HG02759 (cell line): ENCODE data around the gene IRF1.
"Not testable (repeated sequence)": the region's sequence is repeated elsewhere in the genome, so short reads cannot be mapped to it uniquely, and the experiment has no call there.

Experiments
- ATAC-seq: cut with Tn5 transposase; IDR thresholded peaks from one replicate; pipeline ENCODE4 v1.9.1; 2021; ENCODE audit warnings: mild to moderate bottlenecking, moderate library complexity; ENCODE audit not compliant: unreplicated experiment

IRF1 gene

DNA sequence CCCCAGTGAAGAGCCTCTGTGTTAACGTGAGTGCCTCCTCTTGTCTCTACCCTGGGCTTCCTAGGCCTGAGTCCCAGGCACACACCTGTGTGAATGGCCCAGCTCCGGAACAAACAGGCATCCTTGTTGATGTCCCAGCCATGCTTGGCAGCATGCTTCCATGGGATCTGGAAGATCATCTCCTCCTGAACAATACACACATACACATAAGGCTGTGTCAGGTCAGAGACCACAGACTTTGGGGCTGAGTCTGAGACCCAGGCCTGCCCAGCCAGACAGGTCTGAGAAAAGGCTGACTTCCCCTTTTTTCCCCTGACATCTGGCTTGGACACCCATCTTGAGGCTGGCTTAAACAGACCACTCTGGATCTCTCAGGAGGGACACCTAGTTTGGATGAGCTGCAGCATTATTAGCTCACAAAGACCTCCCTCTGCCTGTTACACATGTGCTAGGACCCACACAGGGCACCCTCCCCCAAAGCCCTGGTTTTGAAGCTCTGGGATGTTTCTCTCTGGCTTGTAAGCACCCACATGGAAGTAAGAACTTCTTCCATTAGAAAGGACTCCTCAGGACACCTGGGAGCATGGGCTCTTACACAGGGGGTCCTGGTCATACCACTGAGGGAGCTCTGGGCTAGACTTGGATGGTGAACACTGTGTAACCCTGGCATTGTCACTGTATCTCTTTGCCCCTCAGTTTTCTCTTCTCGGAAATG, 2.6 kb downstream of the IRF1 start:
- no peak for ATAC-seq

DNA sequence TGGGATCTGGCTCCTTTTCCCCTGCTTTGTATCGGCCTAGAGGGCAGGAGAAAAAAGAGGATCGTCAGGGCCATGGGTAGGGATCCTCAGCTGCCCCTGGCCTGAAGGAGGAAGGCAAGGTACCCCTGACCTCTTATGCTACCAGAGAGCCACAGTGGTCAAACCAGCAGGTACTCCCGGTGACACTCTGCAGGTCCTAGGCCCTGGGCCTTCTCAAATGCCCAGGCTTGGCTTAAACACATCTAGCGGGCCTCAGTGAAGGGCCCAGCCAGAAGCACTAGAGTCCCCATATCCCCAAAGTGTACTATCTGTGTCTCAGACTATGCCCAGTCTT, 3.5 kb downstream of the IRF1 start:
- ATAC-seq, result no peak

- ATAC-seq, result no peak
Observed at GRCh38 chr5:132486318-132487094, 4.1 kb downstream of the IRF1 start.

DNA sequence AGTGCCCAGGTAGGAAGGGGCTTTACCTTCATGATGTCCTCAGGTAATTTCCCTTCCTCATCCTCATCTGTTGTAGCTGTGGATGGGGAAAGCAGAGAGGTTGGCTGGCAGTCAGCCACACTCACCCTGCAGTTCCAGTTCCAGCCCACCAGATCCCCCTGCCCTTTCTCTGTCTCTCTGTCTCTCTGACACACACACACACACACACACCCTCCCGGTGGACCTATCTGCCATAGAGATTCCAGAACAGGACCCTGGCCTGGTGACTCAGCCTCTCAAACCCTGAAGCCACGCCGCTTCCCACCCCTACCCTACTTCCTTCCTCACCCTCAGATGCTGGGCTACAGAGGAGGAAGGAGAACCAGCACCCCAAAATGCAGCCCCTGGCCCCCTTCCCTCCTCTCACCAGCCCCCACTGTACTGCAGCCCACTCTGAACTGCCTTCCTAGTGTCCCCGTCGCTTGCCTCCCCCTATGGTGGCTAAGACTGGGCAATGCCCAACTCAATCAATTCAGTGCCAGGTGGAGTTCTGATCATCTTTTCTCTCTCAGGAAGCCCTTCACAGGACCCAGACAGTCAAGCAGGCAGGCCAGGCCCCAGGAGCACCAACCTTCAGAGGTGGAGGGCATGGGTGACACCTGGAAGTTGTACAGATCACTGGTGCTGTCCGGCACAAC, 4.8 kb downstream of the IRF1 start:
- no peak for ATAC-seq

GRCh38 chr5:132484876-132485640, 5.5 kb downstream of the IRF1 start:
- ATAC-seq, result not testable (repeated sequence)

DNA sequence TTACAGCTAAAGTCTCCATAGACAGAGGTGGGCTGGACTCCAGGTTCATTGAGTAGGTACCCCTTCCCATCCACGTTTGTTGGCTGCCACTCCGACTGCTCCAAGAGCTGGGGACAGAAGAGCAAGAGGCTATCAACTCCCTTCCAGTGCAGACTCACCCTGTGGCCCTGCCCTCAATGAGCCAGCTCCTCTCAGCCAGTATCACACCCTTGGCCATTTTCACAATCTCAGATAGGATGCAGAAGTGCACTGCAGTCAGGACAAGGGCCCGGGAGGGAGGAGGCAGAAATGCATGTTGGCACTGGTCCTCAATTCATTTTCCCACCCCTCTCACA, 6.2 kb downstream of the IRF1 start:
- no peak for ATAC-seq

GRCh38 chr5:132483661-132484390, 6.7 kb downstream of the IRF1 start:
- ATAC-seq, result no peak

GRCh38 chr5:132483101-132483500, 7.5 kb downstream of the IRF1 start:
- no peak for ATAC-seq

DNA sequence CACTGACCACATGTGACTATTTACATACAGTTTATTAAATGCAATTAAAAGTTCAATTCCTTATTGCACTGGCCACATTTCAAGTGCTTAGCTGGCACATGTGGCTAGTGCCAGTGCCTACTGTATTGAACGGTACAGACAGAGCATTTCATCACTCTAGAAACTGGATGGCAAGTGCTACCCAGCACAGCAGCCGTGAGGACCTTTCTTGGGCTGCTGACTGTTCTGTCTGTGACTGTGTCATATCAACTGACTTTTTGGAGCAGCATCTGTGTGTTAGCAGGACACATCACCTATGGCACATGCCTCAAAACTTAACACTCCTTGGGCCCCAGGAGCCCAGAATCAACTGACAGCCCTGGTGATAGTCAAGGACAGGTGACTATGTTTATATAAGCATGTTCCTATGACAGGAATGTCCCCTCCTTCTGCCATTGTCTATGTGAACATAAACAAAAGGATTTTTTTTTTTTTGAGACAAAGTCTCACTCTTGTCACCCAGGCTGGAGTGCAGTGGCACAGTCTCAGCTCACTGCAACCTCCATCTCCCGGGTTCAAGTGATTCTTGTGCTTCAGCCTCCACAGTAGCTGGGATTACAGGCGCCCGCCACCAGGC, 8.9 kb downstream of the IRF1 start:
- ATAC-seq, result no peak

DNA sequence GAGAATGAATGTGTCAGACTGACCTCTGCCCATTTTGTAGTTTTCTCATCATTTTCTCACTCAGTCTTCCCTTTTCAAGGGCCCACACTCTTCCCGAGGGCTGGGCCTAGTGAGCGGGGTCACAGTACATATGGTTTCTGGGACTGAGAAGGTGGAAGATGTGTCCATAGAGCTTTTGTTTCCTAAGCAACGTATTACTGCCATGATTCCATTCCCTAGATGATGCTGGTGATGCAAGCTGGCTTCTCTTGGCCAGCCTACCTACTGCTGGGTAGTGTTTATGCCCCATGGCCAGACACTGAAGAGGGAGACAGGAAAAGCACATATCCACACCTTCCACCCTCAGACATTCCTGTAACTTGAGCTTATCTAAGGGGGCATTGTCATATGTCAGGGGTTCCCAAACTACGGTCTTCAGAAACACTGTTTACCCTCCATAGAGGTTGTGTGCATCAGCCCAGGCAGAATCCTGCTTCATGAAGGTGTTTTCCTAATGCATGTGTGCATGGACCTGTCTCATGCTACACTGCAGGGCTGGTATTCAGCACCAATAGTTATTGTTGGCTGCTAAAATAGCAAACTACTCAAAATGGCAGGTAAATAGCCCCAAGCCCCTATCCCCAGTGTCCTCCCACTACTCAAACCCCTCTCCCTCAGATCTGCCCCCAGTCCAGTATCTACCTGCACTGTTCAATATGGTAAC, 9.5 kb downstream of the IRF1 start:
- no peak for ATAC-seq

- no peak for ATAC-seq
Observed at GRCh38 chr5:132480546-132480892, 10.1 kb downstream of the IRF1 start.

DNA sequence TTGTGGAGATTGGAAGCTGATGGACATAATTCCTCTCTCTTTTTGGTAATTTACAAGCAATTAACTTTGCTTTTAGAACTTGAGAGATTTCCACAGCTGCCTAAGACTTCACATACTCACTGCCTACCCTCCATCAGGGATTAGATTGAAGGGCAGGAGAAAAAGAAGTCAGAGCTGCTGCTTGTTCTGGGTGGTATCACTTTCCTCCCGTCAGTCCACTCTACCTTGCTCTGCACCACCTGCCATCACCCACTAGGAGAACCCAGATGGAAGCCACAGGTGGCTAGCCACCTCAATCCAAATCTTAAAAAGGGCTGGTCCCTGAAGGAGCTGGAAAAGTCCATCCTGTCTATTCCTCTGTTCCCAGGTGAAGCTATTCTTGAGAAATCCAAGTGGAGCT, 10.5 kb downstream of the IRF1 start:
- no peak for ATAC-seq

DNA sequence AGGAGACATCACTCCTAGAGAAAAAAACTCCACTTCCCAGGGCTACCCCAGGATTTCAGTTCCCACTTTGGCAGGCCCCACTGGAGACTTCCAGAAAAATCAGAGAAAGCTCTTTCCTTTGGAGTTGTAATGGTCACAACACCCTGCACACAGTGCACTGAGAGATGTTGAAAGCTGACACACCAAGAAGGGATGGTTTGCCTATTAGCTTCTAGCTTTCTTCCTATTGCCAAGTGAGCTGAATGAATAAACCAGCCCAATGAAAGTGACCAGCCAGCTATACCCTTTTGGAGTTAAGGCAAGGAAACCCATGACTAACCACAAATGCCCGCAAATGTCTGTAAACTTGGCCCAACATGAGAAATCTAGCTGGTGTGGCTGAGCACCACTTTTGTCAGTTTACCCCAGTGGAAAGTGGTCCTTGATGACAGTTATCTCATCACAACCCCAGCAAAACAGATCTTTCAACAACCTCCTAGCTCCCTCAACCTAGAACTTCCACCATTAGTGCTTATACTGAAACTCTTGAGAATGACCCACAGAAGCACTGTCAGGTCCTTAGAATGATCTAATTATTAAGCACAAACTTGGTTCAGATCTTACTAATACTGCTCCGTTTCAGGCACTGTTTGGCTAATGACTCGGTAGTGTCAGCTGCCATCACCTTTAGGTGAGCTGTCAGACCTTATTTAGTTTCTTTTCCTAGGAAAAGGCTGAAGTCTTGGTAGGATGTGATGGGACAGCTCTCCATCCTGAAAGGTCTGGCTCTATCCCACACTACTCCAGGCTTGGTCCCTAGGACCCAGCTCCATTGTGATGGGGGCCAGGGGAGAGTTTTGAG, 11.2 kb downstream of the IRF1 start:
- ATAC-seq, result peak; percentile 55

- no peak for ATAC-seq
Observed at GRCh38 chr5:132478366-132478871, 12.2 kb downstream of the IRF1 start.

- no peak for ATAC-seq
Observed at GRCh38 chr5:132477784-132478365, 12.7 kb downstream of the IRF1 start.

GRCh38 chr5:132476876-132477781, 13.4 kb downstream of the IRF1 start:
- ATAC-seq, result no peak
